ENCODE measurements around the gene EPHB3. TPM values are rescaled to one million over a fixed set of nuclear protein-coding genes. Genes with fewer than 3 reads are reported as not detected.

EPHB3 gene
- total RNA-seq, 1 donor from 2014 or later: 0.07 TPM

GRCh38 chr3:184596233-184596632, 34.6 kb downstream of the EPHB3 start:
- TF ChIP-seq, protein P1, sequence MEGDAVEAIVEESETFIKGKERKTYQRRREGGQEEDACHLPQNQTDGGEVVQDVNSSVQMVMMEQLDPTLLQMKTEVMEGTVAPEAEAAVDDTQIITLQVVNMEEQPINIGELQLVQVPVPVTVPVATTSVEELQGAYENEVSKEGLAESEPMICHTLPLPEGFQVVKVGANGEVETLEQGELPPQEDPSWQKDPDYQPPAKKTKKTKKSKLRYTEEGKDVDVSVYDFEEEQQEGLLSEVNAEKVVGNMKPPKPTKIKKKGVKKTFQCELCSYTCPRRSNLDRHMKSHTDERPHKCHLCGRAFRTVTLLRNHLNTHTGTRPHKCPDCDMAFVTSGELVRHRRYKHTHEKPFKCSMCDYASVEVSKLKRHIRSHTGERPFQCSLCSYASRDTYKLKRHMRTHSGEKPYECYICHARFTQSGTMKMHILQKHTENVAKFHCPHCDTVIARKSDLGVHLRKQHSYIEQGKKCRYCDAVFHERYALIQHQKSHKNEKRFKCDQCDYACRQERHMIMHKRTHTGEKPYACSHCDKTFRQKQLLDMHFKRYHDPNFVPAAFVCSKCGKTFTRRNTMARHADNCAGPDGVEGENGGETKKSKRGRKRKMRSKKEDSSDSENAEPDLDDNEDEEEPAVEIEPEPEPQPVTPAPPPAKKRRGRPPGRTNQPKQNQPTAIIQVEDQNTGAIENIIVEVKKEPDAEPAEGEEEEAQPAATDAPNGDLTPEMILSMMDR (IDR thresholded peaks at IDR 0.05): no peak
- no peak overlapping the region for H3K27ac Mint-ChIP-seq
- intact Hi-C loops (cut with micrococcal nuclease): no loop called here
- no peaks in the 10 kb centered on the region for H3K36me3 Mint-ChIP-seq (ENCODE audit: low read depth)
- H3K4me1 Mint-ChIP-seq: no peaks in the 10 kb centered on the region
- POLR2A ChIA-PET: no interaction called here
- no peaks in the 10 kb centered on the region for H3K9me3 Mint-ChIP-seq
- ATAC-seq (ENCODE audit: low read depth) (no peak), DNase-seq (no peak)
- H3K27me3 Mint-ChIP-seq: peaks cover 7% of the 10 kb centered on the region
- CTCF ChIA-PET: no interaction called here
- no peak overlapping the region for H3K4me3 Mint-ChIP-seq

- DNase-seq (no peak), ATAC-seq (ENCODE audit: low read depth) (no peak)
- intact Hi-C loops (cut with micrococcal nuclease): no loop called here
- peaks cover 10% of the 10 kb centered on the region for H3K27me3 Mint-ChIP-seq
- no peaks in the 10 kb centered on the region for H3K36me3 Mint-ChIP-seq (ENCODE audit: low read depth)
- peaks cover 2% of the 10 kb centered on the region for H3K4me1 Mint-ChIP-seq
- H3K27ac Mint-ChIP-seq: no peak overlapping the region
- no peaks in the 10 kb centered on the region for H3K9me3 Mint-ChIP-seq
- CTCF ChIA-PET: no interaction called here
- no peak overlapping the region for H3K4me3 Mint-ChIP-seq
- TF ChIP-seq, protein P1 (IDR thresholded peaks at IDR 0.05): no peak
- POLR2A ChIA-PET: no interaction called here
These were observed 35.4 kb downstream of the EPHB3 start for GRCh38 chr3:184596886-184597575.

GRCh38 chr3:184597829-184598573, 36.4 kb downstream of the EPHB3 start:
- Mint-ChIP-seq H3K36me3 (ENCODE audit: low read depth) (no peaks in the 10 kb centered on the region), H3K27ac (no peak overlapping the region), H3K27me3 (peaks cover 19% of the 10 kb centered on the region), H3K4me1 (peaks cover 12% of the 10 kb centered on the region), H3K9me3 (no peaks in the 10 kb centered on the region), H3K4me3 (no peak overlapping the region)
- ChIA-PET CTCF (no interaction called here), POLR2A (interaction anchor here (0.5 kb wide), 1 partner anchor 214 kb away, joined by 3 read pairs; the partner anchor contains the start of gene VPS8)
- ATAC-seq (ENCODE audit: low read depth) (no peak), DNase-seq (no peak)
- intact Hi-C loops (cut with micrococcal nuclease): no loop called here
- TF ChIP-seq, protein P1 (IDR thresholded peaks at IDR 0.05): no peak

GRCh38 chr3:184598574-184598927, 37.0 kb downstream of the EPHB3 start:
- Mint-ChIP-seq H3K36me3 (ENCODE audit: low read depth) (no peaks in the 10 kb centered on the region), H3K4me1 (peaks cover 18% of the 10 kb centered on the region), H3K9me3 (no peaks in the 10 kb centered on the region), H3K27ac (no peak overlapping the region), H3K27me3 (peaks cover 25% of the 10 kb centered on the region), H3K4me3 (no peak overlapping the region)
- DNase-seq (no peak), ATAC-seq (ENCODE audit: low read depth) (no peak)
- TF ChIP-seq, protein P1 (IDR thresholded peaks at IDR 0.05): no peak
- CTCF ChIA-PET: no interaction called here
- intact Hi-C loops (cut with micrococcal nuclease): no loop called here
- POLR2A ChIA-PET: interaction anchor here (0.5 kb wide), 1 partner anchor 213 kb away, joined by 3 read pairs; the partner anchor contains the start of gene VPS8

DNA sequence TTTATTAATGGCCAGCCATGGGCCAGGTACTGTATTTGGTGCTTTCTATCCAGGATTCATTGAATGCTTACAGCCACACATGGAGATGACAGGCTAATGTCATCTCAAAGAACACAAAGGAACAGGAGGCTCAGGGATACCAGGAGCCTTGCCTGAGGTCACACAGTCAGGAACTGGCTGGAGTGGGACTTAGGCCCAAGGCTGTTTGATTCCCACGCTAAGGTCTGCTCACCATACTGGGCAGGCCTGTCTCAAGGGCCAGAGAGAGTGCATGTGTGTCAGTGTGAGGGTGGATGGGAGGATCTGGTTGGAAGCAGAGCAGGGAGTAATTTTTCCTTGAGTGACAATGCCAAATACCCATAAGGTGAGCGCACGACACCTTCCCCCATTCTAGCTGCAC, 37.6 kb downstream of the EPHB3 start:
- Mint-ChIP-seq H3K9me3 (no peaks in the 10 kb centered on the region), H3K36me3 (ENCODE audit: low read depth) (no peaks in the 10 kb centered on the region), H3K4me1 (peaks cover 21% of the 10 kb centered on the region), H3K27me3 (peaks cover 28% of the 10 kb centered on the region), H3K27ac (no peak overlapping the region), H3K4me3 (no peak overlapping the region)
- ATAC-seq (ENCODE audit: low read depth) (no peak), DNase-seq (no peak)
- intact Hi-C loops (cut with micrococcal nuclease): no loop called here
- ChIA-PET POLR2A (no interaction called here), CTCF (no interaction called here)
- TF ChIP-seq, protein P1 (IDR thresholded peaks at IDR 0.05): no peak
